GM20000 (cell line): ENCODE results near the gene RHBDD2.
A peak's percentile ranks its signal among the peaks of the same experiment; 100 is the strongest.
"Not testable (repeated sequence)": the region's sequence is repeated elsewhere in the genome, so short reads cannot be mapped to it uniquely, and the experiment has no call there.

Source experiments
- DNase-seq: peaks from one replicate; pipeline ENCODE4 v3.0.0; 2012; ENCODE audit warnings: low spot score
- TF ChIP-seq, protein P1 (sequence below): IDR thresholded peaks from 2 replicates; pipeline ENCODE4 v1.5.1; 2012; ENCODE audit warnings: mild to moderate bottlenecking, control low read depth; ENCODE audit errors: extremely low read depth, missing control alignments

RHBDD2 gene

DNA sequence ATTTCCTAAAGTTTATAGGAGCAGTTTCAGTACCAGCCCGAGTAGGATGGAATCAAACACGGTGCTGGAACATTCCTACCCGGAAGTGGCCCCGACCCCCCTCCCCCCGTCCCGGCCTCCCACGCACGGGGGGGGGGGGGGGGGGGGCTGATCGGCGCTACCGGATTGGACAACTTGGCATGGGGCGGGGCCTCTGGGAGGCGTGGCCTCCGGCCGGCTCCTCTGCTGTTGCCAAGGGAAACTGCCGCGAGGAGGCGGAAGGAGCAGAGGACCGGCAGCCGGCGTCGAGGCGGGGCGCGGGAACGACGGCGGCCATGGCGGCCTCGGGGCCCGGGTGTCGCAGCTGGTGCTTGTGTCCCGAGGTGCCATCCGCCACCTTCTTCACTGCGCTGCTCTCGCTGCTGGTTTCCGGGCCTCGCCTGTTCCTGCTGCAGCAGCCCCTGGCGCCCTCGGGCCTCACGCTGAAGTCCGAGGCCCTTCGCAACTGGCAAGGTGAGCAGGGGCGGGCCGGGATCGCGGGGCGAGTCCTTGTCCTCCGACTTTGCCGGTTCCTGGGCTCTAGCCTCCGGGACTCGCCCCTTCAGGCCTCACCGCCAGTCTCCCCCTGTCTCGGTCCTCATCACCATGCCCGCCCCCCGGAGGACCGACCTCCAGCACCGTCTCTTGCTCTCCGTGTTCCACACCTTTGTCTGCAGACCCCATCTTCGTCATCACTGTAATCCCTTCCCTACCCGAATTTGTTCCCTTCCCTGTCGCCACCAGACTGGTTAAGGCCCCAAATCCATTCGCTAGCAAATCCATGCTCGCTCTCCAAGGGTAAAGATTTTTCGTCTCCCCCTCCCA, at the start of gene RHBDD2:
Gene RHBDD2 (plus strand): TSS at position 266 of the 843 bp plus-strand sequence. CDS start 49 bp downstream, at position 315.
- peak; percentile 100 for DNase-seq

DNA sequence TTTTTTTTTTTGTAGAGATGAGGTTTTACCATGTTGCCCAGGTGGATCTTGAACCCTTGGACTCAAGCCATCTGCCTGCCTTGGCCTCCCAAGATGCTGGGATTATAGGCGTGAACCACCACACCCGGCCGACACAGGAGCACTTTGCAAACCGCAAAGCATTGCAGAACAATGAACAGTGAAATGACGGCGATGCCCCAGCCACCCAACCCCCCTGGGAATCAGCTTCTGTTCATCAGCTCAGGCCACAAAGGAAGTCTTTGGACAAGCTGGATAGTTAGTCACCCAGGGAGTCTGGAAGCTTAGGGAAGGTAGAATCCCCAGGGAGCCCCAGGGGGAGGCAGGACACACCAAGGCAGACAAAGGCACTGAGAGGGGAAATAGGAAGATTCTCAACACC, 49.2 kb upstream of the RHBDD2 start:
- not testable (repeated sequence) for DNase-seq

More for the DNA sequence above, at the start of gene RHBDD2:
- TF ChIP-seq, protein P1, sequence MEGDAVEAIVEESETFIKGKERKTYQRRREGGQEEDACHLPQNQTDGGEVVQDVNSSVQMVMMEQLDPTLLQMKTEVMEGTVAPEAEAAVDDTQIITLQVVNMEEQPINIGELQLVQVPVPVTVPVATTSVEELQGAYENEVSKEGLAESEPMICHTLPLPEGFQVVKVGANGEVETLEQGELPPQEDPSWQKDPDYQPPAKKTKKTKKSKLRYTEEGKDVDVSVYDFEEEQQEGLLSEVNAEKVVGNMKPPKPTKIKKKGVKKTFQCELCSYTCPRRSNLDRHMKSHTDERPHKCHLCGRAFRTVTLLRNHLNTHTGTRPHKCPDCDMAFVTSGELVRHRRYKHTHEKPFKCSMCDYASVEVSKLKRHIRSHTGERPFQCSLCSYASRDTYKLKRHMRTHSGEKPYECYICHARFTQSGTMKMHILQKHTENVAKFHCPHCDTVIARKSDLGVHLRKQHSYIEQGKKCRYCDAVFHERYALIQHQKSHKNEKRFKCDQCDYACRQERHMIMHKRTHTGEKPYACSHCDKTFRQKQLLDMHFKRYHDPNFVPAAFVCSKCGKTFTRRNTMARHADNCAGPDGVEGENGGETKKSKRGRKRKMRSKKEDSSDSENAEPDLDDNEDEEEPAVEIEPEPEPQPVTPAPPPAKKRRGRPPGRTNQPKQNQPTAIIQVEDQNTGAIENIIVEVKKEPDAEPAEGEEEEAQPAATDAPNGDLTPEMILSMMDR = no peak

DNA sequence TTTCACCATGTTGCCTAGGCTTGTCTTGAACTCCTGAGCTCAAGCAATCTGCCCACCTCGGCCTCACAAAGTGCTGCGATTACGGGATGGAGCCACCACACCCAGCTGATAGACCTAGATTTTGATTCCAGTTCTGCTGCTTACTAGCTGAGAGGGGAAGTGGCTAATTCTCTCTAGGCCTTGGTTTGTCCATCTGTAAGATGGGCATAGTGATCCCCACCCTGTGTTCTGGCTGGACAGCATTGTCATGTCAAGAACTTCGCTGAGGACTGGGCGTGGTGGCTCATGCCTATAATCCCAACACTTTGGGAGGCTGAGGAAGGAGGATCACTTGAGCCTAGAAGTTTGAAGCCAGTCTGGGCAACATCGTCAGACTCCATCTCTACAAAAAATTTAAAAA, 47.9 kb upstream of the RHBDD2 start:
- DNase-seq = no peak
- TF ChIP-seq, protein P1 = no peak

DNA sequence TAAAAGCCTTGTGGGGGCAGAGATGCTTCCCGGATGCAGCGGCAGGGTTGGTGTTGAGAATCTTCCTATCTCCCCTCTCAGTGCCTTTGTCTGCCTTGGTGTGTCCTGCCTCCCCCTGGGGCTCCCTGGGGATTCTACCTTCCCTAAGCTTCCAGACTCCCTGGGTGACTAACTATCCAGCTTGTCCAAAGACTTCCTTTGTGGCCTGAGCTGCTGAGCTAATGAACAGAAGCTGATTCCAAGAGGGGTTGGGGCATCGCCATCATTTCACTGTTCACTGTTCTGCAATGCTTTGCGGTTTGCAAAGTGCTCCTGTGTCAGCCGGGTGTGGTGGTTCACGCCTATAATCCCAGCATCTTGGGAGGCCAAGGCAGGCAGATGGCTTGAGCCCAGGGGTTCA, 45.2 kb upstream of the RHBDD2 start:
- not testable (repeated sequence) for DNase-seq

DNA sequence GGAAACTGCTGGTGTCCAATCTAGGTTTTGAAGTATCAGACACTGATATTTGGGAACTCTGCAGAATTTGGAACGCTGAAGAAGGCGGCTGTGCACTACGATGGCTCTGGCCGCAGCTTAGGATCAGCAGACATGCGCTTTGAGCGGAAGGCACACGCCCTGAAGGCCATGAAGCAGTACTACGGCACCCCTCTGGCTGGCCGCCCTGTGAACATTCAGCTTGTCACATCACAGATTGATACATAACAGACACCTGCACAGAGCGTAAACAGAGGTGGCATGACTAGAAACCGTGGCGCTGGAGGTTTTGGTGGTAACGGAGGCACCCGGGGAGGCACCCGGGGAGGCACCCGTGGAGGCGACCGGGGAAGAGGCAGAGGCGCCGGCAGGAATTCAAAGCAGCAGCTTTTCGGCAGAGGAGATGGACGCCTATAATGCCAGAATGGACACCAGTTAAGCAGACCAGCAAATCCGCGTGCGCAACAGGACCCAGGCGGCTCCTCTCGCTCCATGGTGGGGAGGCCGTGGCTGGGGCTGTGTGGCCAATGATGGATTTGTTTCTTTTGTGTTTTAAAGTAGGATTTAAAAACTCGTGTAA, 43.0 kb upstream of the RHBDD2 start:
- no peak for DNase-seq
- TF ChIP-seq, protein P1 = no peak

DNA sequence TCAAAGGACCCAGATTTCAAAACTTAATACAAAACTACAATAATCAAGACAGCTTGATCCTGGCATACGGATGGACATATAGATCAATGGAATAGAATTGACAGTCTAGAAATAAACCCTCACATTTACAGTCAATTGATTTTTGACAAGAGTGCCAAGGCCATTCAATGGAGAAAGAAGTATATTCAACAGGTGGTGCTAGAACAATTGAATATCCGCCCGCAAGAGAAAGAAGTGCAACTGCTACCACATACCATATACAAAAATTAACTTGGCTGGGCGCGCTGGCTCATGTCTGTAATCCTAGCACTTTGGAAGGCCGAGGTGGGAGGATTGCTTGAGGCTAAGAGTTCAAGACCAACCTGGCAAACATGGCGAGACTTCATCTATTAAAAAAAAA, 42.0 kb upstream of the RHBDD2 start:
- TF ChIP-seq, protein P1 = no peak

DNA sequence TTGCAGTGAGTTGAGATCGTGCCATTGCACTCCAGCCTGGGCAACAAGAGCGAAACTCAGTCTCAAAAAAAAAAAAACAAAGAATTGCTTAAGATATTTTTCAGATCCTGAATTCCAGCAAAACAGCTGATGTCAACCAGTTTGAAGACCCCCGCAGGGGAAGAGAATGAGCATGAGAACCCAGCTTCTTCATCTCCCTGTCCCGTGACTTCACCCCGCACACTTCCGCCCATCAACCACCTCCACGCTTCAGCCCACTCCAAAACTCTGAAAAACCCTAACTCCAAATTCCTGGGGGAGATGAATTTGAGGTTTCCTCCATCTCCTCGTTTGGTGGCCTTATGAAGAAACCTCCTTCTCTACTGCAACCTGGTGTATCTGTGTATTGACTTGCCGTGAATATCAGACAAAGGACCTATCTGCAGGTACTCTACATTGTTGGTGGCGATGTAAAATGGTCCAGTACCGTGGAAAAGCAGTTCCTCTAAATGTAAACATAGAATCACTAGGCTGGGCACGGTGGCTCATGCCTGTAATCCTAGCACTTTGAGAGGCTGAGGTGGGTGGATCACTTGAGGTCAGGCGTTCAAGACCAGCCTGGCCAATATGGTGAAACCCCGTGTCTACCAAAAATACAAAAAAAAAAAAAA, 40.4 kb upstream of the RHBDD2 start:
- not testable (repeated sequence) for DNase-seq

More for the DNA sequence above, 42.0 kb upstream of the RHBDD2 start:
- DNase-seq = no peak

DNA sequence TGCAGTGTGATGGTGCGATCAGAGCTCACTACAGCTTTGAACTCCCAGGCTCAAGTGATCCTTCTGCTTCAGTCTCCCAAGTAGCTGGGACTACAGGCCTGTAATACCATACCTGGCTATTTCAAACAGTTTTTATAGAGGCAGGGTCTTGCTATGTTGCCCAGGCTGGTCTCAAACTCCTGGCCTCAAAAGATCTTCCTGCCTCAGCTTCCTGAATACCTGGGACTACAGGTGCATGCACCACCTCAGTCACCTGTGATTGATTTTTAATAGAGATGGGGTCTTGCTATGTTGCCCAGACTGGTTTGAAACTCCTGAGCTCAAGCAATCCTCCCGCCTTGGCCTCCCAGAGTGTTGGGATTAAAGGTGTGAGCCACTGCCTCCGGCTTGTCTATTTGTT, 38.8 kb upstream of the RHBDD2 start:
- DNase-seq = no peak
- TF ChIP-seq, protein P1 = no peak
